ENCODE measurements around the gene KIF17.

Gene KIF17

DNA sequence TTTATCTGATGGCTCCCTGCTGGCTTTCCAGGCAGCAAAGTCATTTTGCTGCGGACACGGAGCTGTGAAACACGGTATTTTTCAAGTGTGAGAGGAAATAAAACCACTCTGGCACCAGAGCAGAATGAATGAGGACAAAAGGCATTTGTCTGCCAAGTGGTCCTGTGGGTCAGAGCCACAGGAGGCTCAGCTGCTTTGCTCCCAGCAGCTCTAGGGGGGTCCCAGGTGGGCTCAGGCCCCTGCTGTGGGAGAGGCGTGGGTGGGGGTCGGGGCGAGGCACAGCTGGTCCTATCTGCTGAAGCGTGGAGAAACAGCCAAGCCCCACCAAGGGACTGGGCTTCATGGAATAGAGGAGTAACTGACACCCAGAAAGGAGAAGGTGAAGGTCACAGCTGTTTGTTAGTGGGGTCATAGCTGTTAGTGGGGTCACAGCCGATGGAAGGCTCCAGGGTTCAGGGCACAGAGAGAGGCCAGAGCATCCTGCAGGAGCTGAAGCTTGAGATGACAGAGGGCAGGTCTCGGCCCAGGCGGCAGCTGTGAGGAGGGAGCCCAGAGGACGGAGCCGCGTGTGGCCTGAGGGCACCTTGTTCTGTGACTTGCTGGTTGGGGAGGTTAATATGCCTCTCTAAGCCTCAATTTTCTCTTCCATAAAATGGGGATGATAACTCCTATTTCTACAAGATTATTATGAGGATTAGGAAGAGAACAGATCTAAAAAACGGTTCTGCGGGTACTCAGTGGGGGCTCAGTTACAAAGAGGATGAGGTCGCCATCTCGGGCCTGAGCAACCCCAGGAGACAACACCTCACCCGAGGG, 7.1 kb downstream of the KIF17 start:
- DNase-seq (ENCODE audit: low spot score) = no peak

DNA sequence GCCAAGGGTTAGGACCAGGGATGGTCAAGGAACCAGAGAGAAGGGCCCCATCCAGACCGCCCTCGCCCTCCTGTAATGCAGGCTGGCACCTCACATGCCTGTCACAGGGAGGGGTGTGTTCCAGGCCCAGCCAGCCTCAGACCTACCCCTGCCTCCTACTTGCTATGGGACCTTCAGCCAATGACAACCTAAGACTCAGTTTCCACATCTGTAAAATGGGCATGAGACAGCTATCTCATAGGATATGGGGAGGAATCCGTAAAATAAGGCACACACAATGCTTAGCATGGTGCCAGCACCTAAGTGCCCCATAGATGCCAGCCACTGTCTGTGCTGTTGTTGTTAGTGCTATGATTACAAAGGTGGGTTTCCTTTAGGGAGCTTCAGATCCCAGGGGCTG, 7.9 kb downstream of the KIF17 start:
- no peak for DNase-seq (ENCODE audit: low spot score)

DNA sequence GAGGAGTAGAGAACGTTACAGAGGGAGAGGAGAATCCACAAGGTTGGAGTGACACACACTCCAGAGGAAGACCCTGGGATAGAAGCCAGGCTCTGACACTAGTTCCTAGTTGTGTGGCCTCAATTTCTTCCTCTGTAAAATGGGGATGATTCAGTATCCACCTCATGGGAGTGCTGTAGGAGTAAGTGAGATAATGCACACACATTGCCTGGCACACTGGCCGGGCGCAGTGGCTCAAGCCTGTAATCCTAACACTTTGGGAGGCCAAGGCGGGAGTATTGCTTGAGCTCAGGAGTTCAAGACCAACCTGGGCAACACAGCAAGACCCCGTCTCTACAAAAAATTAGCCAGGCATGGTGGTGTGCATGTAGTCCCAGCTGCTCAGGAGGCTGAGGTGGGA, 8.9 kb downstream of the KIF17 start:
- no peak for DNase-seq (ENCODE audit: low spot score)

DNA sequence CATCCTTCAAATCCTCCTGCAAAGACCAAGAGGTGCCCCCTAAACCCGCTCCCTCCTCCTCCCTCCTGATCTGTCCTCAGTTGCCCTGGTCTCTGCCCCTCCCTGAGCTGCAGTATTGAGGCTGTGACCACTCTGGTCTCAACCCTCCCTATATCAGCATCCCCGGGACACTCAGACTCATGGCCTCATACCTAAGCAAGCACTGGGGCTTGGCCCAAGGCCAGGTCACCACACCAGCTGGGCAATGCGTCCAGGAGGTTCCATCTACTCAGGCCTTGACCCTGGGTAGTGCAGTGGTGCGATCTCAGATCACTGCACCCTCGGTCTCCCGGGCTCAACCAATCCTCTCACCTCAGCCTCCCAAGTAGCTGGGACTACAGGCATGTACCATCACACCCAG, 9.8 kb downstream of the KIF17 start:
- no peak for DNase-seq (ENCODE audit: low spot score)

DNA sequence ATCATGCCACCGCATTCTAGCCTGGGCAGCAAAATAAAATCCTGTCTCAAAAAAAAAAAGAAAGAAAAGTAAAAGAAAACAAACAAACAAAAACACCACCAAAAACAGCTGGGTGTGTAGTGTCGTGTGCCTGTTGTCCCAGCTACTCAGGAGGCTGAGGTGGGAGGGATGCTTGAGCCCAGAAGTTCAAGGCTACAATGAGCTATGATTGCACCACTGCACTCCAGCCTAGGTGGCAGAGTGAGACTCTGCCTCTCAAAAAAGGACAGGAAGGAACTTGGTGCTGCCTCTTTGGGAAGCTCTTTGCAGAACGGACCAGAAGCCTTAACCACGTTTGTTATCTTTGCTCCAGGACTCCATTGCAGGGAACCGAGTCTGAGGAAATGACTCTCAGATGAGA, 11.0 kb downstream of the KIF17 start:
- no peak for DNase-seq (ENCODE audit: low spot score)

DNA sequence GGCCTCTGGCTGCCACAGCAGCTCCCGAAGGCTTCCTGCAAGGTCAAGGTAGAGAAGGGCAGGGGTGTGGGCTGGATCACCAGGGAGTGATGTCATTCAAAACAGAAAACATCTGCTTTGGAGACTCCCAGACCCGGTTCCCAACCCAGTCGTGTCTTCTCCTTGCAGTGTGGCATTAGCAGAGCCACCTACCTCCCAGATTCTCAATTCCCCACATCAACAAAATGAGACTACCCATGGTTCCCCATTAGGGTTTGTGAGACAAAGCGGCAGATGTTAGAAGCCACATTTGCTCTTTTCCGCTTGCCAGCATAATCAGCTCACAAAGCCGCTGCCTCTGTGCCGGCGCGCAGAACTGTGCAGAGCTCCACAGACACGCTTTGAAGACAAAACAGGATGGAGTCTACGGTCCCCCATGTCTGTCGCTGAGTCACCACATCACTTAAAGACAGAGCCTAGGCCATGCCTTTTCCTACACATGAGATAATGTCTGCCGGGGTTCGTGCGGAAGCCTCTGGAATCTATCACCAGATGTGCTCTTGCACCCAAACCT, 12.5 kb downstream of the KIF17 start:
- DNase-seq (ENCODE audit: low spot score) = no peak

DNA sequence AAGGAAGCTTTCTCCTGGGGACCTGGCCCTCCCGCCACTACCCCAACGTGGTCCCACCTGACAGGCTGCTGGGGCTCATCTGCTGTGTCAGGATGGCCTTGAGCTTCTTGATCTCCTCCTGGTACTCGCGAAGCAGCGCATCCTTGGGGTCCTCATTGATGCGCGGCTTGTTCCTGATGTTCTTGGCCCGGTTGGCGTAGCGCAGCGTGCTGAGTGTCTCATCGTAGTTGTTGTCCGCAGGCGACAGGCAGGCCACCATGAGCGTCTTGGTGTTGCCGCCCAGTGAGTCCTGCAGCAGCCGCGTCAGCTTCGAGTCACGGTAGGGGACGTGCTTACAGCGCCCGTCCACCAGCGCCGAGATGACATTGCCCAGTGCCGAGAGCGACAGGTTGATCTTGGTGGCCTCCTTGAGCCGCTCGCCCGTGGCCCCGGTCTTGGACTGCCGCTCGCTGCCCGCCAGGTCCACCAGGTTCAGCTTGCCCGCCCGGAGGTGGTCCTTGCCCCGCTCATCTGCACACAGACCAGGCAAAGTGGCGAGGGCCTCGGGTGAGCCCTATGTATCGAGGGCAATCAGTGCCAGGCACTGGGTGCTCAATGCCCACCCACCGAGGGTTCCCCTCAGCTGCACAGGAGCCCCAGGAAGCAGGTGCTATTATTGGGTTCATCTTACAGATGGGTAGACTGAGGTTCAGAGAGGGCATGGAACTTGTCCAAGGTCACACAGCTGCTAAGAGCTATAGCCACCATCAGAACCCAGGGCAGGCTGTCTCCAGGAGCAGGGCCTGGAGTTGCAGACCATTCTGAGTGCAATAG, 13.2 kb downstream of the KIF17 start:
- DNase-seq (ENCODE audit: low spot score) = no peak

DNA sequence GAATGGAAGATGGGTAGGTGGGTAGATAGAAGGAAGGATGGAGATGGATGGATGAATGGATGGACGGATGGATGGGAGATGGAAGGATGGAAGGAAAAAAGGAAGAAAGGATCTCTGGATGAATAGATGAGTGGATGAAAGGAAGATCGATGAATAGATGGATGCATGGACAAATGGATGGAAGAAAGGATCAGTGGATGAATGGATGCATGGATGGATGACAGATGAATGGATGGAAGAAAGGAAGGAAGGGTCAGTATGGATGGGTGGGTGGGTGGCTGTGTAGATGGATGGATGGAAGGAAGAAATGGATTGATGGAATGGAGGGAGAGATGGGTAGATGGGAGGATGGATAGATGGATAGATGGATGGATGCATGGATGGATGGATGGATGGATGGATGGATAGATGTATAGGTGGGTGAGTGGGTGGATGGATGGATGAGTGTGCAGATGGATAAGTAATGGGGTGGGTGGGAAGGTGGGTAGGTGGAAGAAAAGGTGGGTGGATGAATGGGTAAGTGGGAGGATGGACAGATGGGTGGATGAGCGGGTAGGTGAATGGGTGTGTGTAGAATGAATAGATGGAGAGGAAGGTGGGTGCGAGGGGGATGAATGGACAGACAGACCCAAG, 14.6 kb downstream of the KIF17 start:
- DNase-seq (ENCODE audit: low spot score) = no peak

DNA sequence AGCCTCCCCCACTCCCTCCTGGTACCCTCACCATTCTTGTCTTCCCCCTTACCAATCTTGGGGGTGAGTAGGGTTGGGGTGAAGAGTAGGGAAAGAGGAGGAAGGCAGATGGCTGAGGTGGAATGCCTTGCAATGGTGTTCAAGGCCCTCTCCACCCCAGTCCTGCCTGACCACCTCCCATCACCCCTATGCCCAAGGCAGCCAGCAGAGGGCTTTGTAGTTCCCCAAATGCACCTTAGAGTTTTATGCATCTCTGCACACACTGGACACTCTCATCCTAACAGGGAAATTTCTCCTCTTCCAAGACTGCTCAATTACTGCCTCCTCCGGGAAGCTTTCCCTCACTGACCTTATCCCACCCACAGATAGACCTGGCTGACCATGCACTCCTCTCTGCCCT, 15.4 kb downstream of the KIF17 start:
- no peak for DNase-seq (ENCODE audit: low spot score)

DNA sequence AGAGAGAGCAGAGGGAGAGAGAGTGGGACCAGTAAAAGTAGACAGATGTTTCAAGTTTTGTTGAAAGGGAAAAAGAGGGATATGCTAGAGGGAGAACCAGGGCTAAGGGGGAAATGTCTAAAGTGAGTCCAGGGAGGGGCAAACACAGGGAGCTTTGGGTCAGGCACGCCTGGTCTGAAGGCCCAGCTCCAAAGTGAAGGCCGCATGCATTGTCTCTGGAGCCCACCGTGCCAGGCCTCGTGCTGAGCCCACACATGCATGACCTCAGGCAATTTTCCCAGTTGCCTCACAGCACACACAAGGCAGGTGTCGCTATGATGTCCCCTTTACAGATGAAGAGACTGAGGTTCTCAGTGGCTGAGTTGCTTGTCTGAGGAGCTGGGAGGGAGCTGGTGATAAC, 16.0 kb downstream of the KIF17 start:
- no peak for DNase-seq (ENCODE audit: low spot score)

DNA sequence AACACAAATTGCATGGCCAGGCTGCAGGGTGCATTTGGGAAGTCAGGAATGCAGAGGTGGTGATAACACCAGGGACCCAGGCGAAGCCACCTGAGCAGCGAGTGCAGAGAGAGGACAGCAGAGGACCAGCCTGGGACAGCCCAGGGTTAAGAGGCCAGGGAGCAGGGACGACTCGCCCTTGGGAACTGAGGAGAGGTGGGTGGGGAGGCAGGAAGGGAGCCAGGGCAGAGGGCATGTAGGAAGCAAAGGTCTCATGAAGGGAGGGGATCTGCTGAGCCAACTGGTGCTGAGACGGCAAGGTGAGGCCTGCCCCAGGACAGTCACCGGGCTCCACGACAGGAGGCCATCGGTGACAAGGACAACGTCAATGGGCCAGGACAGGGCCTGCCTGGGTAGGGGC, 16.4 kb downstream of the KIF17 start:
- DNase-seq (ENCODE audit: low spot score) = no peak

DNA sequence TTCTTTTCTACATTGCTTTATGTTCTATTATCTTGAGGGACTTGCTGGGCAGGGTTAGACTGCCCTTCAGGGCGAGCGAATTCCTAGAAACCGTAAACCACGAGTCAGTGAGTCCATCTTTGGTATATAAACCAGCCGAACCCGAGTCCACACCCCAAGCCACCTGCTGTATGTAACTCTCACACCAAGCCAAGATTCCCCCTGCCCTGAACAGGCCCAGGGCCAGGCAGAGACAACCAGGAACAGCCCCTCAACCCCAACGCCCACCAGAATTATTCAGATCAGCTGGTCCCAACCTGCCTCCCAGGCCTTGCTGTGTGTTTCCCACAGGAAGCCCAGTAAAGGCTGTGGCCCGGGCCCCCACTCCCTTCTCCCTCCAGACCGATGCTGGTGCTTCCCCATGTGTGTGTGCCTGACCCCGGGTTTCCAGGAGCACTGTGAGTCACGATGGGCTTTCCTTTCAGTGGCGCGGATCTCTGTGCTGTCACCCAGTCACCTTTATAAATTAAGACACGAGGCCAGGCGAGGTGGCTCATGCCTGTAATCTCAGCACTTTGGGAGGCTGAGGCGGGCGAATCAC, 17.1 kb downstream of the KIF17 start:
- DNase-seq (ENCODE audit: low spot score) = no peak

DNA sequence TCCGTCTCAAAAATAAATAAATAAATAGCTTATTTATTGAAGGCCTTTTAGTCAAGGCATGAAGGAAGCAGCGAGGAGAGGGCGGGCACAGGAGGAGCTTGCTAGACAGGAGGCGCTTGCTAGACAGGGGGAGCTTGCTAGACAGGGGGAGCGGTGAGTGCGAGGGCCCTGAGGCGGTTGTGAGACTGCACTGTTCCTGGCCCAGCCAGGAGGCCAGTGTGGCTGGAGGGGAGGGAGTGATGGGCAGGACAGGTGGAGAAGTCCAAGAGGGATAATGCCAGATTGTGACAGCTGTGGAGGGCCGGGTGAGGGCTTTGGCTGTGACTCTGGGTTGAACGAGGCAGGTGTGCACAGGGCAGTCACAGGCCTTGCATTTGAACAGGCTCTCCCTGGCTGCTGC, 18.2 kb downstream of the KIF17 start:
- DNase-seq (ENCODE audit: low spot score) = no peak

DNA sequence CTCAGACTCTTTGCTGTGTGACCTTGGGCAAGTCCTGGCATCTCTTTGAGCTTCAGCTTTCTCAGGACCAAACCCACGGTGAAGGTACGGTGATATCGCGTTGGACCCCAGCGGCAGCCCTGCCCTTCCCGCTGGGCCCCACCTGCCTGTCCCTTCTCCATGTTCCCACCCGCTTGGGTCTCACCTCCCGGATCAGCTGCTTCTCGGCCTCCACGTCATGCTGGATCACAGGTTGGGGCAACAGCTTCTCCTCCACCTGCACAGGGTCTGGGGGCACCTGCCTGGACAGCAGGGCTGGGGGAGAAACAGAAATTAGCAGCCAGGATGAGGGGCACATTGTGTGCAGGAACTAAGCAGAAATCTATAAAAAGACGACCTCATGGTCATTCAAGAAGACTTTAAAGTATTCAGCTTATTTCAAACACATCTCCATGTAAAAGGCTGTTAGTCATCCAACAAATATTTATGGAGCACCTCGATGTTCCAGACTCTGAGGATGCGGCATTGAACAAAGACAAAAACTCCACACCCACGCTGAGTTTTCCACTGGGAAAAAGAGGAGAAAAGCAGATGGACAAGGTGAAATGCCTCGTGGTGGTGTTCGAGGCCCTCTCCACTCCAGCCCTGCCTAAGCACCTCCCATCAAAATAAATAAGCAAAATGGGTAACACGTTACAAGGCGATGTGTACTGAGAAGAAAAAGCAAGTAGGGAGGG, 19.5 kb downstream of the KIF17 start:
- DNase-seq (ENCODE audit: low spot score) = no peak

DNA sequence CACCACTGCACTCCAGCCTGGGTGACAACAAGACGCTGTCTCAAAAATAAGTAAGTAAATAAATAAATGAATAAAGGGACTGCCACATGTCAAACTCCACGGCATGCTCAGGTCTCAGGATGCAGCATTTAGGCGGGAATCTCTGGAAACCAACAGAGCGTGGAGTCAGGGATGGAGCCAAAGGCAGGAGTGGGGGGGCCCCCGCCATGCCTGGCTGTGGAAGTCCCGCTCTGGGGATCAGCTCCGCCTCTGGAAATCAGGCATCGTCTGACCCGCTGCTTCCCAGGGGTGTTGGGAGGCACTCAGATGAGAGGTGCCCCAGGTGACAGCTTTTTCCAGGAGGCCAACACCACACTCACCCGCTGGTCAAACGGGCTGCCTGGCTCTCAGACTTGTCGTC, 20.2 kb downstream of the KIF17 start:
- DNase-seq (ENCODE audit: low spot score) = no peak

DNA sequence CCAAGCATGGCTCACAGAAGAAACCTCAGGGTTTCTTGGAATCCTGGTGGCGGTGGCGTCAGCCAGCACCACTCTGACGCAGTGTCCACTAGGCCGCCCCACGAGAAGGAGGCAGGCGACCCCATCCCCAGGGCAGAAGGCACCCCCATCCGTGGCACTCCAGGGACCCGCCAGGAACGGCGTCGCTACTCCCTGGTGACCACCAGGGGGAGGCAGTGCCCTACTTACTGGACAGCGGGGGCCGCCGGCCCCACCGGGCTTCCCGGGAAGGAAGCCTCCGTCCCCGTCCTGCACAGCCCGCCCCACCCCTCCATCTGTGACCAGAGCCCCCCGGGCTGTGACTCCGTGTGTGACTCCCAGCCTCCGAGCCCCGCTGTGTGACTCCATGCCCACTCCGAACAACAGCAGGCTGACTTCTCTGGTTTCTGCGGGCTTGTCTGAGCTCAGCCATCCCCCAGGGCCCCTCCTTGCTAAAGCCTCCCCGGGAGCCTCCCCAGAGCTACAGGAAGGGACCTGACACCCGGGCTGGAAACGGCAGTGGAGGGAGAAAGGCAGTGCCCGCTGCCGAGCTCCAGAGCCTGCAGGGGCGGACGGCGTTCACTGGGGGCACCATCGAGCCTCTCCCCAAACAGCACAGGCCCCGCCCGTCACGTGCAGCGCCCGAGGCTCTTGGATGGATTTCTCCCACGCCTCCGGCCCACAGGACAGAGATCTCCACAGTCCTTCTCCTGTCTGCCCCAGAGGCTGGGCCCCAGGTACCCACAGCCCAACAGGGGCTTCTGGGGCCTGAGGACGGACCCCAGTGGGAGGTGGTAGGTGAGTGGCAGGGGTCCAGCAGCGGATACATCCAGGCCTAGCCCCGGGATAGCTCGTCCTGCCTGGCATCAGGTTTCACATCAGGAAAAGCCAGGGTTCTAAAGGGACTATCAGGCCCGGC, 21.1 kb downstream of the KIF17 start:
- peak; percentile 60 for DNase-seq (ENCODE audit: low spot score)

DNA sequence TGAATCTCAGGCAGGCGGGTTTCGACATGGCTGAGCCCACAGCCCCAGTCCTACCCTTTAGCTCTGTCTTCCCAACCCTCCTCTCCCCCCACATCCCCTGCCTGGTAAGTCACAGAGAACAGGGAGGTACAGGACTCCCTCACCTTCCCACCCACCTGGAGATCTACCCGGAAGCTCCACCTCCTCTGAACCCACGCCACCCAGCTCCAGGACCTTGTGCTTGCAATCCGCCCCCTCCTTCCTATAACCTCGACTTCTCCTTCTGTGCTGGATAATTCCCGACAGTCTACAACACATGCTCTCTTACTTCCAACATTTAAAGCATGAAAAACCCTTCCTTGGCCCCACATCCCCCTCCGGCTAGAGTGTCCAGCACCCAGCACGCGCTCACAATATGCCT, 22.3 kb downstream of the KIF17 start:
- DNase-seq (ENCODE audit: low spot score) = no peak

DNA sequence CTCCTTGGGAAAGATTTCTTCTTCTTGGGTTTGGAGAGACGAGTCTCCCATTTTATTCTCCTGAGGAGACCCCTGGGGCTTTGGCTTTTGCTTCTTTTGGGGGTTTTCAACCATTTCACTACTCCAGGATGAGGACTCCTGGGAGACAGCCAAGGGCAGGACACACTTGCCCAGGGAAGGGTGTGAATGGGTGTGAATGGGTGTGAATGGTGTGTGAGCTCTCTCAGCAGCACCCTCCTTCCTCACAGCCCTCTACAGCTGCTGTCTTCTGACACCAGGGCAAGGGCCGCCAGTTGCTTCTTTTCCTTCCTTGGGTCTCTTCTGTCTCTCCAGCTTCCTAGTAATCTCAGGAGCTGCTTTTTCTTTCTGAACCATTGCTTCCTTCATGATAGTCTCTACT, 24.2 kb downstream of the KIF17 start:
- DNase-seq (ENCODE audit: low spot score) = no peak

DNA sequence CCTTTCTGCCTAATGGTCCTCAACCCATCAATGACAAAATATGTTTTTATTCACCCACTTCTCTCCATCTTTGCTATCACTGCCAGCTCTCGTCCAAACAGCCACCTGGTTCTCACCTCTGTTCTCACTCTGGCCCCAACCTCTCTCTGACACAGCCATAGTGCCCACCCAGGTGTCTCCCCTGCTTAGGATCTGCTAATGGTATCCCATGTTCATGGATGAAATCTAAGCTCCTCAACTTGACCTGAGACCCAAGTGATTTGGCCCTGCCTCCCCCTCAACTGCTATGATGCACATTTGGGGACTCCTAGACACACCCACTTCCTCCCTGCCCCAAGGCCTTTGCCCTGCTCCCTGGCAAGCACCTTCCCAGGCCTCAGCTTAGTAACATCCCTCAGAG, 25.9 kb downstream of the KIF17 start:
- no peak for DNase-seq (ENCODE audit: low spot score)

DNA sequence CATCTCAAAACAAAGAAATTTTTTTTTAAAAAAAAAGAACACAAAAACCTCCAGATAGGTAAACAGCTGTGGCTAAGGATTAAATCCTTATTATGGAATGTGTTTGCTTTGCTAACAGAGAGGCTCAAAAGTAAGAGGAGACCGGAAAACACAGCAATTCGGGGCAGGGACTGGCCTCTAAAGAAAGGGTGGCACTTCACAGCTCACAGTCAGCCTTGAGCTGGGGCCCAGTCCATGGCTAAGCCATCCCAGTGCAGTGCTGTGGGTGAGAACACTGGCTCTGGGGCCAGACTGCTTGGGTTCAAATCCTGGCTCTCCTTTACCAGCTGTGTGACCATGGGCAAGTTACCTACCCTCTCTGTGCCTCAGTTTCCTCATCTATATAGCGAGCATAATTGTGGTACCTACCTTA, 28.2 kb downstream of the KIF17 start:
- no peak for DNase-seq (ENCODE audit: low spot score)

Measured in CD4-positive, alpha-beta T cell treated with Interleukin-2 at 100 ng/mL for 4 hours (primary cell).